ENCODE data around the gene CD247.

DNA sequence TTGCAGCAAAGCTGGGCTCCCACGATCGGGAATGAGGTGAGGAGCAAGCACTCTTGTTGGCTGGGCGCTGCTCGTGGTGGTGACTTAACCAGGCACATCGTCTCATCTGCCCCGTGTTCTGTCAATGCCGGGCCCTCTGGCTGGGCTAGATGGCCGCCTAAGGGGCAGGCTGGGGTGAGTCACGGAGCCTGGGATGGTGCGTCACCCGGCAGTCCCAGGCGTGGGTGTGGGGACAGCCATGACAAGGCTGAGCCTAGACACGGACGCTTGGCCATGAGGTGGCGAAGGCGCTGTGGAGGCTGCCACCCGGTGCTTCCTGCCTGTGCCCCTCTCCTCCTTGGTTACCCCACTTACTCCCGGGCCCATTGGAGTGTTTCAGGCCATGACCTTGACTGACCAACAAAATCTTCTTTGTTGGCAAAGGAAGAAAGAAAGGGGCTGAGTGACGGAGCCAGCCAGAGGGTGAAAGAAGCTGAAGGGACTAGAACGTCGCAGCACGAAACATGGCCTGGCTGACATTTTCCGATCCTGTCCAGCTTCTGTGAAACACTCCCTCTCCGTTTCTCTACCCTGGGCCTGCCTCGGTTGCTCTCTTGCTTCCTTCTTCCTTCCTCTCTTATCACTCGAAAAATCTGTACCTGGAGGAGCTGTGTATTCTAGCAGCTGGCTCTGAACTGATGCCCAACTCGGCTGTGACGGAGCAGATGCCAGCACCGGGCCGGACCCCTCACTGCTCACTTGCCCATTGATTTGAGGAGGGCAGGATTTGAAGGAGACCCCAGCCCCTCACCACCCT lies 596 bp downstream of the CD247 start:
- TF ChIP-seq, protein P1, sequence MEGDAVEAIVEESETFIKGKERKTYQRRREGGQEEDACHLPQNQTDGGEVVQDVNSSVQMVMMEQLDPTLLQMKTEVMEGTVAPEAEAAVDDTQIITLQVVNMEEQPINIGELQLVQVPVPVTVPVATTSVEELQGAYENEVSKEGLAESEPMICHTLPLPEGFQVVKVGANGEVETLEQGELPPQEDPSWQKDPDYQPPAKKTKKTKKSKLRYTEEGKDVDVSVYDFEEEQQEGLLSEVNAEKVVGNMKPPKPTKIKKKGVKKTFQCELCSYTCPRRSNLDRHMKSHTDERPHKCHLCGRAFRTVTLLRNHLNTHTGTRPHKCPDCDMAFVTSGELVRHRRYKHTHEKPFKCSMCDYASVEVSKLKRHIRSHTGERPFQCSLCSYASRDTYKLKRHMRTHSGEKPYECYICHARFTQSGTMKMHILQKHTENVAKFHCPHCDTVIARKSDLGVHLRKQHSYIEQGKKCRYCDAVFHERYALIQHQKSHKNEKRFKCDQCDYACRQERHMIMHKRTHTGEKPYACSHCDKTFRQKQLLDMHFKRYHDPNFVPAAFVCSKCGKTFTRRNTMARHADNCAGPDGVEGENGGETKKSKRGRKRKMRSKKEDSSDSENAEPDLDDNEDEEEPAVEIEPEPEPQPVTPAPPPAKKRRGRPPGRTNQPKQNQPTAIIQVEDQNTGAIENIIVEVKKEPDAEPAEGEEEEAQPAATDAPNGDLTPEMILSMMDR (IDR thresholded peaks at IDR 0.05) = no peak
- no peak for TF ChIP-seq POLR2A (IDR thresholded peaks at IDR 0.05)

Data from suprapubic skin (tissue), 3 donors.